ENCODE measurements around the gene EVPLL.
A peak's percentile ranks its signal among the peaks of the same experiment; 100 is the strongest.
"Not testable (repeated sequence)": the region's sequence is repeated elsewhere in the genome, so short reads cannot be mapped to it uniquely, and the experiment has no call there.

The EVPLL gene
- 0 to 0.17 (median 0) reads per million in 3 donors for total RNA-seq

- Histone ChIP-seq H3K4me3 (ENCODE audit: insufficient read depth, low read depth, low read length, poor library complexity, severe bottlenecking) (no peak within 1 kb of the TSS), H3K9me3 (ENCODE audit: control insufficient read depth, low read length) (no peaks in the 10 kb centered on the region), H3K4me1 (ENCODE audit: control insufficient read depth, insufficient read depth, low read length, poor library complexity, severe bottlenecking) (no peaks in the 10 kb centered on the region), H3K27me3 (replicated peaks; ENCODE audit: control insufficient read depth, insufficient read depth, low read length, poor library complexity, severe bottlenecking) (no peaks in the 10 kb centered on the region), H3K27ac (ENCODE audit: insufficient read depth, low read length, poor library complexity, severe bottlenecking) (no peak within 1 kb of the TSS), H3K36me3 (ENCODE audit: control insufficient read depth, insufficient read depth, low read length) (no peaks in the 10 kb centered on the region)
- DNase-seq = no peak
Observed at GRCh38 chr17:18377437-18378204, at the start of gene EVPLL. TSS of gene EVPLL (plus strand) at chr17:18377778. CDS start at chr17:18380938, 3,160 bp downstream.

GRCh38 chr17:18328643-18329204 lies 48.9 kb upstream of the EVPLL start:
- Histone ChIP-seq H3K9me3 (ENCODE audit: control insufficient read depth, low read length) (no peaks in the 10 kb centered on the region), H3K36me3 (ENCODE audit: control insufficient read depth, insufficient read depth, low read length) (peaks cover 51% of the 10 kb centered on the region), H3K4me1 (ENCODE audit: control insufficient read depth, insufficient read depth, low read length, poor library complexity, severe bottlenecking) (no peaks in the 10 kb centered on the region), H3K4me3 (ENCODE audit: insufficient read depth, low read depth, low read length, poor library complexity, severe bottlenecking) (no peak overlapping the region), H3K27ac (ENCODE audit: insufficient read depth, low read length, poor library complexity, severe bottlenecking) (no peak overlapping the region), H3K27me3 (replicated peaks; ENCODE audit: control insufficient read depth, insufficient read depth, low read length, poor library complexity, severe bottlenecking) (no peaks in the 10 kb centered on the region)
- DNase-seq = no peak

GRCh38 chr17:18331879-18332278 lies 45.7 kb upstream of the EVPLL start:
- Histone ChIP-seq H3K27me3 (replicated peaks; ENCODE audit: control insufficient read depth, insufficient read depth, low read length, poor library complexity, severe bottlenecking) (no peaks in the 10 kb centered on the region), H3K4me1 (ENCODE audit: control insufficient read depth, insufficient read depth, low read length, poor library complexity, severe bottlenecking) (no peaks in the 10 kb centered on the region), H3K9me3 (ENCODE audit: control insufficient read depth, low read length) (no peaks in the 10 kb centered on the region), H3K36me3 (ENCODE audit: control insufficient read depth, insufficient read depth, low read length) (peaks cover 30% of the 10 kb centered on the region), H3K27ac (ENCODE audit: insufficient read depth, low read length, poor library complexity, severe bottlenecking) (peak overlapping the region; percentile 12), H3K4me3 (ENCODE audit: insufficient read depth, low read depth, low read length, poor library complexity, severe bottlenecking) (no peak overlapping the region)
- DNase-seq = no peak

GRCh38 chr17:18332909-18333489 lies 44.6 kb upstream of the EVPLL start:
- peaks cover 22% of the 10 kb centered on the region for H3K36me3 ChIP-seq (ENCODE audit: control insufficient read depth, insufficient read depth, low read length)
- no peak overlapping the region for H3K27ac ChIP-seq (ENCODE audit: insufficient read depth, low read length, poor library complexity, severe bottlenecking)
- no peaks in the 10 kb centered on the region for H3K9me3 ChIP-seq (ENCODE audit: control insufficient read depth, low read length)
- no peaks in the 10 kb centered on the region for H3K27me3 ChIP-seq (replicated peaks; ENCODE audit: control insufficient read depth, insufficient read depth, low read length, poor library complexity, severe bottlenecking)
- no peak overlapping the region for H3K4me3 ChIP-seq (ENCODE audit: insufficient read depth, low read depth, low read length, poor library complexity, severe bottlenecking)
- no peak for DNase-seq
- H3K4me1 ChIP-seq (ENCODE audit: control insufficient read depth, insufficient read depth, low read length, poor library complexity, severe bottlenecking) = no peaks in the 10 kb centered on the region

- DNase-seq; H3K36me3 ChIP-seq (ENCODE audit: control insufficient read depth, insufficient read depth, low read length); H3K9me3 ChIP-seq (ENCODE audit: control insufficient read depth, low read length); H3K4me1 ChIP-seq (ENCODE audit: control insufficient read depth, insufficient read depth, low read length, poor library complexity, severe bottlenecking); H3K4me3 ChIP-seq (ENCODE audit: insufficient read depth, low read depth, low read length, poor library complexity, severe bottlenecking); H3K27ac ChIP-seq (ENCODE audit: insufficient read depth, low read length, poor library complexity, severe bottlenecking); H3K27me3 ChIP-seq (replicated peaks; ENCODE audit: control insufficient read depth, insufficient read depth, low read length, poor library complexity, severe bottlenecking): not testable (repeated sequence)
Observed at GRCh38 chr17:18338158-18338557, 39.4 kb upstream of the EVPLL start.

GRCh38 chr17:18339933-18340332 lies 37.6 kb upstream of the EVPLL start:
- no peak overlapping the region for H3K4me3 ChIP-seq (ENCODE audit: insufficient read depth, low read depth, low read length, poor library complexity, severe bottlenecking)
- H3K4me1 ChIP-seq (ENCODE audit: control insufficient read depth, insufficient read depth, low read length, poor library complexity, severe bottlenecking) = no peaks in the 10 kb centered on the region
- no peak for DNase-seq
- H3K27ac ChIP-seq (ENCODE audit: insufficient read depth, low read length, poor library complexity, severe bottlenecking) = no peak overlapping the region
- H3K36me3 ChIP-seq (ENCODE audit: control insufficient read depth, insufficient read depth, low read length) = peaks cover 9% of the 10 kb centered on the region
- H3K27me3 ChIP-seq (replicated peaks; ENCODE audit: control insufficient read depth, insufficient read depth, low read length, poor library complexity, severe bottlenecking) = no peaks in the 10 kb centered on the region
- H3K9me3 ChIP-seq (ENCODE audit: control insufficient read depth, low read length) = no peaks in the 10 kb centered on the region

- Histone ChIP-seq H3K27me3 (replicated peaks; ENCODE audit: control insufficient read depth, insufficient read depth, low read length, poor library complexity, severe bottlenecking) (no peaks in the 10 kb centered on the region), H3K27ac (ENCODE audit: insufficient read depth, low read length, poor library complexity, severe bottlenecking) (no peak overlapping the region), H3K36me3 (ENCODE audit: control insufficient read depth, insufficient read depth, low read length) (peaks cover 9% of the 10 kb centered on the region), H3K4me1 (ENCODE audit: control insufficient read depth, insufficient read depth, low read length, poor library complexity, severe bottlenecking) (no peaks in the 10 kb centered on the region), H3K4me3 (ENCODE audit: insufficient read depth, low read depth, low read length, poor library complexity, severe bottlenecking) (no peak overlapping the region), H3K9me3 (ENCODE audit: control insufficient read depth, low read length) (no peaks in the 10 kb centered on the region)
- DNase-seq = no peak
Observed at GRCh38 chr17:18344021-18344420, 33.6 kb upstream of the EVPLL start.

- no peaks in the 10 kb centered on the region for H3K27me3 ChIP-seq (replicated peaks; ENCODE audit: control insufficient read depth, insufficient read depth, low read length, poor library complexity, severe bottlenecking)
- H3K9me3 ChIP-seq (ENCODE audit: control insufficient read depth, low read length) = no peaks in the 10 kb centered on the region
- peaks cover 10% of the 10 kb centered on the region for H3K36me3 ChIP-seq (ENCODE audit: control insufficient read depth, insufficient read depth, low read length)
- no peak overlapping the region for H3K27ac ChIP-seq (ENCODE audit: insufficient read depth, low read length, poor library complexity, severe bottlenecking)
- H3K4me3 ChIP-seq (ENCODE audit: insufficient read depth, low read depth, low read length, poor library complexity, severe bottlenecking) = no peak overlapping the region
- no peak for DNase-seq
- H3K4me1 ChIP-seq (ENCODE audit: control insufficient read depth, insufficient read depth, low read length, poor library complexity, severe bottlenecking) = no peaks in the 10 kb centered on the region
Observed at GRCh38 chr17:18353541-18353940, 24.0 kb upstream of the EVPLL start.

GRCh38 chr17:18356624-18357023 lies 21.0 kb upstream of the EVPLL start:
- no peak for DNase-seq
- Histone ChIP-seq H3K27me3 (replicated peaks; ENCODE audit: control insufficient read depth, insufficient read depth, low read length, poor library complexity, severe bottlenecking) (no peaks in the 10 kb centered on the region), H3K27ac (ENCODE audit: insufficient read depth, low read length, poor library complexity, severe bottlenecking) (no peak overlapping the region), H3K9me3 (ENCODE audit: control insufficient read depth, low read length) (no peaks in the 10 kb centered on the region), H3K36me3 (ENCODE audit: control insufficient read depth, insufficient read depth, low read length) (peaks cover 10% of the 10 kb centered on the region), H3K4me3 (ENCODE audit: insufficient read depth, low read depth, low read length, poor library complexity, severe bottlenecking) (no peak overlapping the region), H3K4me1 (ENCODE audit: control insufficient read depth, insufficient read depth, low read length, poor library complexity, severe bottlenecking) (no peaks in the 10 kb centered on the region)

GRCh38 chr17:18360518-18360917 lies 17.1 kb upstream of the EVPLL start:
- H3K27ac ChIP-seq (ENCODE audit: insufficient read depth, low read length, poor library complexity, severe bottlenecking) = no peak overlapping the region
- peaks cover 10% of the 10 kb centered on the region for H3K4me1 ChIP-seq (ENCODE audit: control insufficient read depth, insufficient read depth, low read length, poor library complexity, severe bottlenecking)
- no peaks in the 10 kb centered on the region for H3K9me3 ChIP-seq (ENCODE audit: control insufficient read depth, low read length)
- DNase-seq = no peak
- H3K36me3 ChIP-seq (ENCODE audit: control insufficient read depth, insufficient read depth, low read length) = no peaks in the 10 kb centered on the region
- no peak overlapping the region for H3K4me3 ChIP-seq (ENCODE audit: insufficient read depth, low read depth, low read length, poor library complexity, severe bottlenecking)
- H3K27me3 ChIP-seq (replicated peaks; ENCODE audit: control insufficient read depth, insufficient read depth, low read length, poor library complexity, severe bottlenecking) = no peaks in the 10 kb centered on the region

Data from effector memory CD4-positive, alpha-beta T cell (primary cell).